Upper lobe of left lung (tissue), 4 donors: ENCODE measurements around the gene S100A6.

Experiments used
- POLR2AphosphoS5 ChIP-seq, 2 donors: sonication (generic); formaldehyde crosslinking; IDR thresholded peaks; one replicate each; pipeline ENCODE4 v1.5.1; 2017; ENCODE audit warnings: antibody characterized with exemption in 2 of 2
- TF ChIP-seq, protein P1 (sequence below), 6 experiments: fragments of 450-650 bp in 4 of 6; fragments of 200-600 bp in 2 of 6; sonication (generic) in 2 of 6; IDR thresholded peaks; one replicate each; pipeline ENCODE4 v1.5.1; 2016 to 2019; ENCODE audit warnings: antibody characterized with exemption in 6 of 6

DNA sequence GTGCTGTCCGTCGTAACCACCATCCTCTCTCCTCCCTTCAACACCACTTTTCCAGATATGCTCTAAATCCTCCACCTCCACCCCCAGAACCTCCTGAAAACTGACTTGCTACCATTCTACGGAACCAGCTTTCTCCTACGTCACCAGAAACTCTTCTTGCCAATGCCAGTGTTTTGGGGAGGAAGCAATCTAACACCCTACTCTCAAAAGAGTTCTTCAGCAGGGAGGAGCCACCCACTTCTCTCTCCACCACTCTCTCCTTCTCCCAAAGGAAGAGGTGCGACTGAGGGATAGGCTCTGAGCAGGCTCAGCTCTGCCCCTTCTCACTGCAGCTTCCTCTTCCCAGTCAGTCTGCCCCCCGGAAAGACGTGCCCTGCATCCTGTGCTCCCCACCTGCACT is 35.9 kb upstream of the S100A6 start:
- no peak for TF ChIP-seq POLR2AphosphoS5 (IDR thresholded peaks at IDR 0.05)
- TF ChIP-seq, protein P1, sequence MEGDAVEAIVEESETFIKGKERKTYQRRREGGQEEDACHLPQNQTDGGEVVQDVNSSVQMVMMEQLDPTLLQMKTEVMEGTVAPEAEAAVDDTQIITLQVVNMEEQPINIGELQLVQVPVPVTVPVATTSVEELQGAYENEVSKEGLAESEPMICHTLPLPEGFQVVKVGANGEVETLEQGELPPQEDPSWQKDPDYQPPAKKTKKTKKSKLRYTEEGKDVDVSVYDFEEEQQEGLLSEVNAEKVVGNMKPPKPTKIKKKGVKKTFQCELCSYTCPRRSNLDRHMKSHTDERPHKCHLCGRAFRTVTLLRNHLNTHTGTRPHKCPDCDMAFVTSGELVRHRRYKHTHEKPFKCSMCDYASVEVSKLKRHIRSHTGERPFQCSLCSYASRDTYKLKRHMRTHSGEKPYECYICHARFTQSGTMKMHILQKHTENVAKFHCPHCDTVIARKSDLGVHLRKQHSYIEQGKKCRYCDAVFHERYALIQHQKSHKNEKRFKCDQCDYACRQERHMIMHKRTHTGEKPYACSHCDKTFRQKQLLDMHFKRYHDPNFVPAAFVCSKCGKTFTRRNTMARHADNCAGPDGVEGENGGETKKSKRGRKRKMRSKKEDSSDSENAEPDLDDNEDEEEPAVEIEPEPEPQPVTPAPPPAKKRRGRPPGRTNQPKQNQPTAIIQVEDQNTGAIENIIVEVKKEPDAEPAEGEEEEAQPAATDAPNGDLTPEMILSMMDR (IDR thresholded peaks at IDR 0.05), result no peak
